Panc1 (cell line): ENCODE data around the gene SLC4A1.

Source experiments
- POLR2AphosphoS5 ChIP-seq: IDR thresholded peaks from 2 replicates; pipeline ENCODE4 v1.6.1; 2012; ENCODE audit warnings: mild to moderate bottlenecking, low read depth, low read length, moderate library complexity
- SIN3A ChIP-seq: IDR thresholded peaks from 2 replicates; pipeline ENCODE4 v1.6.1; 2012; ENCODE audit warnings: low read depth, mild to moderate bottlenecking, low read length, moderate library complexity, borderline replicate concordance; ENCODE audit not compliant: insufficient read depth
- TCF7L2 ChIP-seq: IDR thresholded peaks from 2 replicates; pipeline ENCODE4 v1.6.1; 2011; ENCODE audit warnings: mild to moderate bottlenecking, low read depth, low read length, inconsistent platforms
- TF ChIP-seq, protein P1 (sequence below): fragments of 450-650 bp; IDR thresholded peaks from 2 replicates; pipeline ENCODE4 v1.5.1; 2017; ENCODE audit warnings: mild to moderate bottlenecking
- TF ChIP-seq, protein P2 (sequence below), 2 experiments: IDR thresholded peaks; 2 replicates each; pipeline ENCODE4 v1.6.1; 2011 to 2012; ENCODE audit warnings: low read depth in 2 of 2, control low read depth in 1 of 2, low read length in 1 of 2, mild to moderate bottlenecking in 1 of 2, moderate library complexity in 1 of 2; ENCODE audit not compliant: insufficient read depth in 1 of 2

- TF ChIP-seq, protein P1, sequence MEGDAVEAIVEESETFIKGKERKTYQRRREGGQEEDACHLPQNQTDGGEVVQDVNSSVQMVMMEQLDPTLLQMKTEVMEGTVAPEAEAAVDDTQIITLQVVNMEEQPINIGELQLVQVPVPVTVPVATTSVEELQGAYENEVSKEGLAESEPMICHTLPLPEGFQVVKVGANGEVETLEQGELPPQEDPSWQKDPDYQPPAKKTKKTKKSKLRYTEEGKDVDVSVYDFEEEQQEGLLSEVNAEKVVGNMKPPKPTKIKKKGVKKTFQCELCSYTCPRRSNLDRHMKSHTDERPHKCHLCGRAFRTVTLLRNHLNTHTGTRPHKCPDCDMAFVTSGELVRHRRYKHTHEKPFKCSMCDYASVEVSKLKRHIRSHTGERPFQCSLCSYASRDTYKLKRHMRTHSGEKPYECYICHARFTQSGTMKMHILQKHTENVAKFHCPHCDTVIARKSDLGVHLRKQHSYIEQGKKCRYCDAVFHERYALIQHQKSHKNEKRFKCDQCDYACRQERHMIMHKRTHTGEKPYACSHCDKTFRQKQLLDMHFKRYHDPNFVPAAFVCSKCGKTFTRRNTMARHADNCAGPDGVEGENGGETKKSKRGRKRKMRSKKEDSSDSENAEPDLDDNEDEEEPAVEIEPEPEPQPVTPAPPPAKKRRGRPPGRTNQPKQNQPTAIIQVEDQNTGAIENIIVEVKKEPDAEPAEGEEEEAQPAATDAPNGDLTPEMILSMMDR, result no peak
- TF ChIP-seq POLR2AphosphoS5 (no peak), SIN3A (no peak), TCF7L2 (no peak)
- TF ChIP-seq, protein P2, sequence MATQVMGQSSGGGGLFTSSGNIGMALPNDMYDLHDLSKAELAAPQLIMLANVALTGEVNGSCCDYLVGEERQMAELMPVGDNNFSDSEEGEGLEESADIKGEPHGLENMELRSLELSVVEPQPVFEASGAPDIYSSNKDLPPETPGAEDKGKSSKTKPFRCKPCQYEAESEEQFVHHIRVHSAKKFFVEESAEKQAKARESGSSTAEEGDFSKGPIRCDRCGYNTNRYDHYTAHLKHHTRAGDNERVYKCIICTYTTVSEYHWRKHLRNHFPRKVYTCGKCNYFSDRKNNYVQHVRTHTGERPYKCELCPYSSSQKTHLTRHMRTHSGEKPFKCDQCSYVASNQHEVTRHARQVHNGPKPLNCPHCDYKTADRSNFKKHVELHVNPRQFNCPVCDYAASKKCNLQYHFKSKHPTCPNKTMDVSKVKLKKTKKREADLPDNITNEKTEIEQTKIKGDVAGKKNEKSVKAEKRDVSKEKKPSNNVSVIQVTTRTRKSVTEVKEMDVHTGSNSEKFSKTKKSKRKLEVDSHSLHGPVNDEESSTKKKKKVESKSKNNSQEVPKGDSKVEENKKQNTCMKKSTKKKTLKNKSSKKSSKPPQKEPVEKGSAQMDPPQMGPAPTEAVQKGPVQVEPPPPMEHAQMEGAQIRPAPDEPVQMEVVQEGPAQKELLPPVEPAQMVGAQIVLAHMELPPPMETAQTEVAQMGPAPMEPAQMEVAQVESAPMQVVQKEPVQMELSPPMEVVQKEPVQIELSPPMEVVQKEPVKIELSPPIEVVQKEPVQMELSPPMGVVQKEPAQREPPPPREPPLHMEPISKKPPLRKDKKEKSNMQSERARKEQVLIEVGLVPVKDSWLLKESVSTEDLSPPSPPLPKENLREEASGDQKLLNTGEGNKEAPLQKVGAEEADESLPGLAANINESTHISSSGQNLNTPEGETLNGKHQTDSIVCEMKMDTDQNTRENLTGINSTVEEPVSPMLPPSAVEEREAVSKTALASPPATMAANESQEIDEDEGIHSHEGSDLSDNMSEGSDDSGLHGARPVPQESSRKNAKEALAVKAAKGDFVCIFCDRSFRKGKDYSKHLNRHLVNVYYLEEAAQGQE (IDR thresholded peaks at IDR 0.05; ENCODE audit: insufficient read depth in 1 of 2, low read depth in 2 of 2, low read length in 1 of 2), result no peak
Measured at GRCh38 chr17:44256671-44257070, 11.3 kb downstream of the SLC4A1 start.
